NCI-H524 treated with DMSO at 0.1 percent for 48 hours (cell line): ENCODE data around the gene SNX14.
"Not testable (repeated sequence)": the region's sequence is repeated elsewhere in the genome, so short reads cannot be mapped to it uniquely, and the experiment has no call there.

Experiments used
- DNase-seq: peaks from one replicate; lab custom pipeline; 2025; lab: John Stamatoyannopoulos, UW

The SNX14 gene

GRCh38 chr6:85591207-85591606, 2.5 kb downstream of the SNX14 start:
- DNase-seq = no peak

DNA sequence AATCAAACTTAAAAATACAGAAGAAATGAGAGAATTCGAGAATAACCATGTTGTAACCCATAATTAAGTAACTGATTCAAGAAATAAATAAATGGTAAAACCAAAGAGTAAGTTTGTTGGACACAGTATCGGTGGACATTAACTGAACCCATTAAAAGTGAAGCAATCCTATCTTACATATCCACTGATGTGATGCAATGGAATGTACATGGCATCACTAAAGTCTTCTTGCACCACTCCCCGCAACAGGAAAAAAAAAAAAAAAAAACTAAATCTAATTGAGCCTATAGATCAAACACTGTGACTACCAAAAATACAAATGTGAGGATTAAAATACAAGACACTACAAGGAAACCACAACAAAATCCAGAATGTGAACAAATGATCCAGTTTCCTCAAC, 7.9 kb downstream of the SNX14 start:
- no peak for DNase-seq

GRCh38 chr6:85582832-85583231, 10.8 kb downstream of the SNX14 start:
- not testable (repeated sequence) for DNase-seq

DNA sequence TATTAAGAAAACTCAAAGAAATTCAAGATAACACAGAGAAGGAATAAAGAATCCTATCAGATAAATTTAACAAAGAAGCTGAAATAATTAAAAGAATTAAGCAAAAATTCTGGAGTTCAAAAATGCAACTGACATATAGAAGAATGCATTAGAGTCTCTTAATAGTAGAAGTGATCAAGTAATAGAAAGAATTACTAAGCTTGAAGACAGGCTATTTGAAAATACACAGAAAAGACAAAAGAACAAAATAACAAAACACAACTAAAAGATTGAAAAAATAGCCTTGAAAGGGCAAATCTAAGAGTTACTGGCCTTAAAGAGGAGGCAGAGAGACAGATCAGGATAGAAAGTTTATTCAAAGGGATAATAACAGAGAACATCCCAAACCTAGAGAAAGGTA, 12.1 kb downstream of the SNX14 start:
- DNase-seq = no peak

DNA sequence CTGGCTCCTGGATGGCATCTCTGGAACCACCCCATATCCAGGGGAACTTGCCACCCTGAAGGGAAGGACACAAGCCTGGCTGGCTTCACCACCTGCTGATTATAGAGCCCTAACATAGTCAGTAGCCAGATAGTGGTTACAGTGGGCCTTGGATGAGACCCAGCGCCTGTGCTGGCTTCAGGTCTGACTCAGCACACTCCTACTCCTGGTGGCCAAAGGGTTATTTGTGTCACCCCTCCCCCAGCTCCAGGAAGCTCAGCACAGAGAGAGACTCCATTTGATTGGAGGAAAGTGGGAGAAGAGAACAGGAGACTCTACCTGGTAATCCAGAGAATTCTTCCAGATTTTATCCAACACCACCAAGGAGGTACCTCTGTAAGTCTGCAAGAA, 12.8 kb downstream of the SNX14 start:
- DNase-seq = no peak

- no peak for DNase-seq
Measured at GRCh38 chr6:85580118-85580877, 13.4 kb downstream of the SNX14 start.

DNA sequence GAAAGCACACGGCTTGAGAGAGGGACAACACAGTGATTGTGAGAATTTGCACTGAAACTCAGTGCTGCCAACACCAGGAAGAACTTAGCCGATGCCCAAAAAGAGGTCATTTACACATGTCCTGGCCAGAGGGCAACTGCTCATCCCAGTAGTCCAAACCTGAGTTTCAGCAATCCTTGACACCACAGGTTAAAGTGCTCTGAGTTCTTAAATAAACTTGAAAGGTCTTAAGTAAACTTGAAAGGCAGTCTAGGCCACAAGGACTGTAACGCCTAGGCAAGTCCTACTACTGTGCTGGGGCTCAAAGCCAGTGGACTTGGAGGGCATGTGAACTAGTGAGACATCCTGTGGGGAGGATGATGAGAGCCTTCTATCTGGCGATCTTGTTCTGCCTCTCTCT, 14.1 kb downstream of the SNX14 start:
- DNase-seq = no peak

DNA sequence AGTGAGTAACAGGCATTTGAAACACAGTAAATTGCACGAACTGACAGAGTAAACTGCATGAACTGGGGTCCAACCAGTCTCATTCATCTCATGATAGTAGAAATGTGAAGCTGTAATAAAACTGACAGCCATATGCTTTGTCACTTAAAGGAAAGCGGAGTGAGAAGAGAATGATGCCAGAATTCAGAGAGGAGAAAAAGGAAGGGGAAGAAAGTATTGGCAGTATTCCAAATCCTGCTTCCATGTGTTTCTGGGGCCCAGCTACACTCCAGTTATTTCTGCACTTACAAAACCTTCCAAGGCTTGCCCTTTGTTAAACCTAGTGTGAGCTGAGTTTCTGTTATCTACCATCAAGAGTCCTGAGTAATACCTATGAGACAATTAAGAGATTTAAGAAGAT, 17.2 kb downstream of the SNX14 start:
- no peak for DNase-seq

DNA sequence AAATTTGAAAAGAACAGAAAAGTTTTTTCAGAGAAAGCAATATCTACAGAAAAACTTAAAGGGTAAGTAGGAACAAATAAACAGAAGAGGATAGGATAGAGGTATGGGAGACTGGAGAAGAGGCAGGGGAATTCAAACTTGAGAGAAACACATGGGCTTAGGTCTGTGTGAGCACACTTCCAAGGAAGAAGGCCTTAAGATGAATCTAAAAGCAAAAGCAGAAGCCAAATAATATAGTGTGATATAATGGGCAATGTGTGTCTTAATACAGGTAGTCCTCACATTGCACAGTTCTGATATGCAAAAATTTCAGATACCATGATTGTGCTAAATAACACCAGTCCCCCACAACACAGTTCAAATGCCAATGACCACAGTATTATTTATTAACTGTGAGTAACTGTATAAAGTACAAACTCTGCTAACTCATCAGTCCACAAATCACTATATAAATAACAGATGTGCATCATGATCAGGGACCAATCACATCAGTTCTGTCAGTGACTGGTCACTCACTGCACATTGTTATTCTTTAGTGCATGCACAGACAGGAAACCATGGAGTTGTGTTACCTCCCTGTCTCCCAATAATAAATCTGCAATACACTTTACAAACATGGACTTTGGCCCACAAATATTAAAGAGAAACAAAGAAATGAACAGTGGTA, 18.6 kb downstream of the SNX14 start:
- no peak for DNase-seq

DNA sequence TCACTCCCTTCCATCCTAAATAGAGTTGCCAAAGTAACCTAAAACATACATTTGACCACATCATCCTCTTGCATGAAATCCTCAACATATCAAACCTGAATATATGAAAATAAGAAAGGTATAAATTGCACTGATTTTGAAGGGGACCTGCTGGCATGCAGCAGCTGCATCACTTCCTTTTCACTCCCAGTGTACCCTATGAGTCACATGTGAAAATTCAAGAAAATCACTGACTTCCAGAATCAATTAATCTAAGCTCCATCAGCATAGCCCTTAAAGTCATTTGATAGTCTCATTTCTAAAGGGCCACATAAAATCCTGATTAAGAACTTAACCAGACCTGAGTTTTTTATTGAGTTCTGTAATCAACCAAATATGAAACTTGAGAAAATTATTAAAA, 24.3 kb downstream of the SNX14 start:
- DNase-seq = no peak

DNA sequence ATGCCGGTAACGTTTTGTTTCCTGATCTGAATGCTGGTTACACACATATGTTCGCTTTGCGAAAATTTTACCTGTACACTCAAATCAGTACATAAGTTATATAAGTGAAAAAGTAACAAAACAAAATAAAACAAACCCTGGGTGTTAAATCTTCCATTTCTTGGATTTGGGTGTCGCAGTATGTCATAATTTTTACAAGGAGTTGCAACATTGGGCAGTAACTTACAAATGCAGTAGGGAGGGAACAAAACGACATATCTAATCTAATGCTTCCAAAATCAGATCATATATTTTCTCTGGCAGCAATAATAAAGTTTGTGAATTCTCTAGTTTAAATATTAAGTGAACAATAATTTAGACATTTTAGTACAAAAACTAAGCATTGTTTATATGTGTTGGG, 25.2 kb downstream of the SNX14 start:
- DNase-seq = no peak

- DNase-seq = no peak
Measured at GRCh38 chr6:85565736-85566135, 27.9 kb downstream of the SNX14 start.

DNA sequence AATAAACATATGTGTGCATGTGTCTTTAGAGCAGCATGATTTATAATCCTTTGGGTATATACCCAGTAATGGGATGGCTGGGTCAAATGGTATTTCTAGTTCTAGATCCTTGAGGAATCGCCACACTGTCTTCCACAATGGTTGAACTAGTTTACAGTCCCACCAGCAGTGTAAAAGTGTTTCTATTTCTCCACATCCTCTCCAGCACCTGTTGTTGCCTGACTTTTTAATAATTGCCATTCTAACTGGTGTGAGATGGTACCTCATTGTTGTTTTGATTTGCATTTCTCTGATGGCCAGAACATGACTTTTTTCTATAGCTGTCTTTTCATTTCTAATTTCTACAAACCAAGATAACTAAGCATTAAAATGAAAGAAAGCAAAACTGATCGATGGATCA, 29.4 kb downstream of the SNX14 start:
- DNase-seq = not testable (repeated sequence)

- DNase-seq = no peak
Measured at GRCh38 chr6:85561750-85562357, 31.8 kb downstream of the SNX14 start.

DNA sequence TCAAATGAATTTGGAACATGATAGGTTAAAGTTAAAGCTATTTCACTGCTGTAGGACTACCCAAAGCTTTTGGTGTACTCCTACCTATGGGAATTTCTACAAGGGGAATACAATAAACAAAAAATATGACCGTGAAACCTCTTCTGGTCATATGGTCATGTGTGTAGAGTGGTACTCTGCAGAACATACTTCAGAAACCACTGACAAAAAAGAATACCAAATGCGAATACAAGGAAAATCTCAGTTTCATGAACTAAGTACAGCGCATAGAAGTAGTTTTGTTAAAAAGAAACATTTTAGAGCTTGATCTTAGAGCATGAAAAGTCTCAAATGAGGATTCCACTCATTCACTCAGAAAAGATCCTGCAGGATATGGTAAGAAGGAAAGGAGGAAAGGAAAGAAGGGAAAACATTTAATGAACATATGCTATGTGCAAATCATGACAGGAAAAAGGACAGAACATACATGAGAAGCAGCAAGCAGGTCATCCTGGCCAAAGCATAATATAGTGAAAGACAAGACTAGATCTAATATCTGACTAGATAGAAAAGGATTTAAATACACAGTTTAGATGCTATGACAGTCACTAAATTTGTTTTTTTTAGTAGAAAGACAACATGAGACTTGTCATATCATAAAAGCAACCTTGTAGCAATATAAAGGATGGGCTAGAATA, 36.5 kb downstream of the SNX14 start:
- DNase-seq = no peak

GRCh38 chr6:85552652-85553051, 41.0 kb downstream of the SNX14 start:
- DNase-seq = no peak

DNA sequence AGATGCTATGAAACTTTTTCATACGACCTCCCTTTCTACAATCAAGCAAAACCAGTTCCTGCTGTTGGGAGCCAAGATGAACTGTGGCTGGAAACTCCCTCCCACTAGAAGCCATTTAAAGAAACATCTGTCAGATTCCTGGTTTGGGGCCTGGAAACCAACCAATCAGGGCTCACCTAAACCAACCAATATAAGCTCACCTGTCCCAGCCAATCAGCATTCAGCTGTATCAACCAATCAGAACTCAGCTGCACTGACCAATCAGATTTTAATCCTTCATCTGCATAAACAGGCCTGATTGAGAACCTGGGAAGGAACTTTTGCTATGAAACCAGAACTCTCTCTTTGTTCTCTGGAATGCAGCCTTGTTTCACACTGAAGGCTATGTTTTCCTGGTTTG, 42.4 kb downstream of the SNX14 start:
- DNase-seq = no peak

DNA sequence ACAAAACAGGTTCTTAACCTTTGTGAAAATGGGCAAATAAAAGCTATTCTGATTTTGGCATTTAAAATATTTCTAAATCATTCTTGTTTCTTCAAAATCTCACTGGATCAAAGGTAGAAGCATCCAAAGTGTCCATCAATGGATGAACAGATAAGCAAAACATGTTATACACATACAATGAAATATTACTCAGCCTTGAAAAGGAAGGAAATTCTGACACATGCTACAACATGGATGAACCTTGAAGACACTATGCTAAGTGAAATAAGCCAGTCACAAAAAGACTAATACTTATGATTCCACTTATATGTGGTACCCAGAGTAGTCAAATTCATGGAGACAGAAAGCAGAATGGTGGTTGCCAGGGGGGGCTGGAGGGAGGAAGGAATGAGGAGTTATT, 45.9 kb downstream of the SNX14 start:
- DNase-seq = no peak

DNA sequence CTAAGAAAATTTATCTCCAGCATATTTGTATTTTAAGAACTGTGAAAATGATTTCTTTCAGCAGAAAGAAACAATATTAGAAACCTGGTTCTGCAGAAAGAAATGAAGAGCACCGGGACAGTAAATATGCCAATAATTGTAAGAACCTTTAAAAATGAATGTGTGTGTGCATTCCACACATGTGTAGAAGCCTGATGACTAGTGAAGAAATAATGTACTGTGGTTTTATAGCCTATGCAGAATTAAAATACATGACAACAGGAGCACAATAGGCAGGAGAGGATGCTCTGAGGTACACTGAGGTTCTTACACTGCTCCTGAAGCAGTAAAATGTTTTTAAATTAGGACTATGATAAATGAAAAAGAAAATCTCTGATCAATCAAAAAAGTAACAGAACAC, 48.9 kb downstream of the SNX14 start:
- DNase-seq = no peak

DNA sequence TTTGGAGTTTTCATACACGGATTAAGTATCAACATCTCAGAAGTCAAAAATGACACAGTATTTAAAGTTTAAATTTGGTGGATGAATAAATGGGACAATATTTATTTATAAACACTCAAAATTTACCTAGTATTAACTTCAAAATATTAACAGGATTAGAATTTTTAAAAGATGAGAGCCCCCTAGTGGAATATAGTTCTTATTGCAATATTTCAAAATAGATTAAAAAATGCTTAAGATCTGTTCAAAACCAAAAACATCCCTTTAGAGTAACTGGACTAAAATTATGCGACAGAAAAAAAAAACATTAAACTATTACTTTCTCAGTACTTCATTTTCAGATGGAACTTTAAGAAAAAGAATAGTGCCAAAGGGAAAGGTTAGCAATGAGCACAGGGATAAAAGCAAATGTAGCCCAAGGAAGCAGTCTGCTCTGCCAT, 56.6 kb downstream of the SNX14 start:
- DNase-seq = no peak

DNA sequence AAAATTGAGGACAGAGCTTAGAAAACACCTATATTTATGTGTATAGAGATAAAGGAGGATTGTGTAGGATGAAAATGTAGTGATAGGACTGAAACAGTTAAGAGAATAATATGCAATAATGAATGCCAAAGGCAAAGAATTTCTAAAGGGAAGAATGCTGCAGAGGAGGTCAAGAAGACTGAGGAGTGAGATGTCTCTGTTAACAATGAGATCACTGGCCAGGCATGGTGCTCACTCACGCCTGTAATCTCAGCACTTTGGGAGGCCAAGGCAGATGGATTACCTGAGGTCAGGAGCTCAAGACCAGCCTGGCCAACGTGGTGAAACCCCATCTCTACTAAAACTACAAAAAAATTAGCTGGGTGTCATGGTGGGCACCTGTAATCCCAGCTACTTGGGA, 69.4 kb downstream of the SNX14 start:
- not testable (repeated sequence) for DNase-seq

DNA sequence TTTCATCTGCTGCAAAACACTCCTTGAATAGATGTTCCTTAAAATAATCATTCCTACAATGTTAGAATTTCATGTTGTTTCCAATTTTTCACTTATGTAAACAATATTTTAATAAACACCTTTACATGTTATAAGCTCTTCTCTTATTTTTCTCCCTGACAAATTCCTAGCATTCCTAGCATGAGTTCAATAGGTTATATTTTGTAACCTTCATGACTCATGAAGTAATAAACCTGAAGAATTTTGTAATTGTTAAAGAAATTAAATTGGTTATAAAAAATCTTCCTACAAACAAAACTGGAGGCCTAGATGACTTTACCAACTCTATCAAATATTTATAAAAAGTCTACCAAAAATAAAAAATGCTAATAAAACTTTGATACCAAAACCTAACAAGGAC, 77.5 kb downstream of the SNX14 start:
- DNase-seq = no peak
